GM23248 (cell line): ENCODE measurements around the gene PRDM16. TPM values are rescaled to one million over a fixed set of nuclear protein-coding genes. Genes with fewer than 3 reads are reported as not detected.

Experiments used
- DNase-seq: peaks from one replicate; pipeline ENCODE4 v3.0.0-alpha.2; 2015
- H2AFZ ChIP-seq: fragments of 200-600 bp; sonication (generic); 2 replicates; pipeline ENCODE4 v1.6.1; 2016; ENCODE audit warnings: antibody characterized with exemption
- H3F3A ChIP-seq: fragments of 200-600 bp; sonication (generic); 2 replicates; pipeline ENCODE4 v1.6.1; 2016; ENCODE audit warnings: mild to moderate bottlenecking, antibody characterized with exemption, mixed run types; ENCODE audit not compliant: insufficient read depth
- H3K27ac ChIP-seq: fragments of 200-600 bp; sonication (generic); 2 replicates; pipeline ENCODE4 v1.5.1; 2016; ENCODE audit warnings: mild to moderate bottlenecking
- H3K27me3 ChIP-seq: fragments of 200-600 bp; sonication (generic); replicated peaks from 2 replicates; pipeline ENCODE4 v1.6.1; 2016; ENCODE audit warnings: mild to moderate bottlenecking; ENCODE audit not compliant: insufficient read depth
- H3K36me3 ChIP-seq: fragments of 200-600 bp; sonication (generic); 2 replicates; pipeline ENCODE4 v1.6.1; 2016; ENCODE audit warnings: low read depth, mild to moderate bottlenecking
- H3K4me1 ChIP-seq: fragments of 200-600 bp; sonication (generic); 2 replicates; pipeline ENCODE4 v1.6.1; 2016; ENCODE audit warnings: mild to moderate bottlenecking; ENCODE audit not compliant: insufficient read depth
- H3K4me2 ChIP-seq: fragments of 200-600 bp; sonication (generic); one replicate; pipeline ENCODE4 v1.6.1; 2016; ENCODE audit warnings: mild to moderate bottlenecking; ENCODE audit not compliant: unreplicated experiment
- H3K4me3 ChIP-seq: fragments of 200-600 bp; sonication (generic); 2 replicates; pipeline ENCODE4 v1.5.1; 2016; ENCODE audit warnings: mild to moderate bottlenecking
- H3K79me2 ChIP-seq: fragments of 200-600 bp; sonication (generic); 2 replicates; pipeline ENCODE4 v1.6.1; 2016; ENCODE audit warnings: mild to moderate bottlenecking; ENCODE audit not compliant: insufficient read depth
- H3K9ac ChIP-seq: fragments of 200-600 bp; sonication (generic); 2 replicates; pipeline ENCODE4 v1.6.1; 2016; ENCODE audit warnings: mild to moderate bottlenecking
- H3K9me2 ChIP-seq: fragments of 200-600 bp; sonication (generic); 2 replicates; pipeline ENCODE4 v1.6.1; 2016; ENCODE audit warnings: mixed run types, mild to moderate bottlenecking, moderate library complexity; ENCODE audit not compliant: insufficient read depth
- H3K9me3 ChIP-seq: fragments of 200-600 bp; sonication (generic); one replicate; pipeline ENCODE4 v1.6.1; 2017; ENCODE audit warnings: low read depth
- H4K20me1 ChIP-seq: fragments of 200-600 bp; sonication (generic); 2 replicates; pipeline ENCODE4 v1.6.0; 2016; ENCODE audit not compliant: insufficient read depth
- EZH2 ChIP-seq: fragments of 200-600 bp; sonication (generic); IDR thresholded peaks from 2 replicates; pipeline ENCODE4 v1.6.1; 2018; ENCODE audit warnings: antibody characterized with exemption, mild to moderate bottlenecking; ENCODE audit not compliant: insufficient read depth, poor library complexity, severe bottlenecking
- EZH2phosphoT487 ChIP-seq: fragments of 200-600 bp; sonication (generic); IDR thresholded peaks from 2 replicates; pipeline ENCODE4 v1.6.1; 2018; ENCODE audit warnings: antibody characterized with exemption, moderate library complexity, mild to moderate bottlenecking, low read depth; ENCODE audit not compliant: insufficient read depth
- WGBS, 2 experiments: methylation state at CpG; one replicate each; pipeline ENCODE4 v1.1.6; 2015 to 2017; ENCODE audit warnings: low lambda C conversion rate in 2 of 2, low coverage in 1 of 2; ENCODE audit errors: missing lambda C conversion rate in 2 of 2; 5-methylcytosine and 5-hydroxymethylcytosine counted together
- in situ Hi-C: fragments of 300-500 bp; cut with MboI; formaldehyde crosslinking; loops from 2 replicates; pipeline ENCODE4 v1.15.0; 2020
- polyA plus RNA-seq: library from polyadenylated mRNA; unstranded; fragments of >200 nt; fragmentation: Nextera tagmentation; extraction: Ambion mirVana; gene quantifications from 2 replicates; pipeline ENCODE4 v1.2.1, GENCODE V29; 2016
- total RNA-seq: library from RNA; depleted of rRNA; stranded (reverse); fragments of >200 nt; shearing (Covaris generic); gene quantifications from 2 replicates; pipeline ENCODE4 v1.2.3, GENCODE V29; 2014

PRDM16 gene
- total and polyA plus RNA-seq, 2 experiments from 2014 or later = 0.18 TPM; not detected in 1

- no peaks in the 10 kb centered on the region for H3F3A ChIP-seq
- H3K4me2 ChIP-seq = no peak overlapping the region
- no peaks in the 10 kb centered on the region for H3K79me2 ChIP-seq
- H3K27me3 ChIP-seq = no peaks in the 10 kb centered on the region
- in situ Hi-C loops = no loop called here
- TF ChIP-seq EZH2phosphoT487 (no peak), EZH2 (no peak)
- no peak overlapping the region for H3K9ac ChIP-seq
- H2AFZ ChIP-seq = no peak overlapping the region
- H3K9me3 ChIP-seq = no peaks in the 10 kb centered on the region
- no peaks in the 10 kb centered on the region for H3K9me2 ChIP-seq
- no peak overlapping the region for H3K4me3 ChIP-seq
- H3K36me3 ChIP-seq = no peaks in the 10 kb centered on the region
- DNase-seq = no peak
- H3K4me1 ChIP-seq = no peaks in the 10 kb centered on the region
- 78 to 86% methylated on average over 18 of the region's 18 CpGs for WGBS, 2 experiments
- H3K27ac ChIP-seq = no peak overlapping the region
- no peaks in the 10 kb centered on the region for H4K20me1 ChIP-seq
These were observed 123.8 kb downstream of the PRDM16 start for GRCh38 chr1:3192825-3193224.

- Histone ChIP-seq H3K27ac (no peak overlapping the region), H3K9ac (no peak overlapping the region), H3K9me3 (no peaks in the 10 kb centered on the region), H3K4me3 (no peak overlapping the region), H3K4me2 (no peak overlapping the region), H3K4me1 (no peaks in the 10 kb centered on the region), H3F3A (no peaks in the 10 kb centered on the region), H3K9me2 (no peaks in the 10 kb centered on the region), H3K36me3 (no peaks in the 10 kb centered on the region), H3K27me3 (no peaks in the 10 kb centered on the region), H3K79me2 (no peaks in the 10 kb centered on the region), H2AFZ (no peak overlapping the region), H4K20me1 (no peaks in the 10 kb centered on the region)
- DNase-seq = no peak
- WGBS, 2 experiments = 29 to 41% methylated on average over 9 to 10 of the region's 11 CpGs
- TF ChIP-seq EZH2 (no peak), EZH2phosphoT487 (no peak)
- in situ Hi-C loops = no loop called here
These were observed 124.8 kb downstream of the PRDM16 start for GRCh38 chr1:3193811-3194210.

GRCh38 chr1:3194760-3195479 lies 125.9 kb downstream of the PRDM16 start:
- Histone ChIP-seq H3K4me1 (no peaks in the 10 kb centered on the region), H3K9me3 (no peaks in the 10 kb centered on the region), H3F3A (no peaks in the 10 kb centered on the region), H3K27me3 (no peaks in the 10 kb centered on the region), H3K4me2 (no peak overlapping the region), H3K36me3 (no peaks in the 10 kb centered on the region), H3K9ac (no peak overlapping the region), H3K27ac (no peak overlapping the region), H2AFZ (no peak overlapping the region), H3K9me2 (no peaks in the 10 kb centered on the region), H3K4me3 (no peak overlapping the region), H3K79me2 (no peaks in the 10 kb centered on the region), H4K20me1 (no peaks in the 10 kb centered on the region)
- WGBS, 2 experiments = 71 to 73% methylated on average over 38 of the region's 38 CpGs
- in situ Hi-C loops = no loop called here
- TF ChIP-seq EZH2phosphoT487 = no peak
- TF ChIP-seq EZH2 = no peak
- no peak for DNase-seq

- Histone ChIP-seq H3K9me2 (no peaks in the 10 kb centered on the region), H3K4me1 (no peaks in the 10 kb centered on the region), H3K36me3 (no peaks in the 10 kb centered on the region), H3K27me3 (no peaks in the 10 kb centered on the region), H3K79me2 (no peaks in the 10 kb centered on the region), H3K4me2 (no peak overlapping the region), H2AFZ (no peak overlapping the region), H3K9ac (no peak overlapping the region), H3K27ac (no peak overlapping the region), H4K20me1 (no peaks in the 10 kb centered on the region), H3K9me3 (no peaks in the 10 kb centered on the region), H3K4me3 (no peak overlapping the region), H3F3A (no peaks in the 10 kb centered on the region)
- in situ Hi-C loops = no loop called here
- DNase-seq = no peak
- TF ChIP-seq EZH2phosphoT487 (no peak), EZH2 (no peak)
- WGBS, 2 experiments = 48 to 61% methylated on average over 7 to 10 of the region's 10 CpGs
These were observed 126.4 kb downstream of the PRDM16 start for GRCh38 chr1:3195480-3195815.
